Smooth muscle cell (in vitro differentiated cells): Measurements from ENCODE around the gene ADRA2B. TPM values are rescaled to one million over a fixed set of nuclear protein-coding genes. Genes with fewer than 3 reads are reported as not detected.
"Not testable (repeated sequence)": the region's sequence is repeated elsewhere in the genome, so short reads cannot be mapped to it uniquely, and the experiment has no call there.

Experiments used
- DNase-seq: peaks from one replicate; lab custom pipeline; 2025; ENCODE audit not compliant: unreplicated experiment; lab: John Stamatoyannopoulos, UW
- H2AFZ ChIP-seq: fragments of 200-600 bp; sonication (generic); 2 replicates; pipeline ENCODE4 v1.6.0; 2016; ENCODE audit warnings: antibody characterized with exemption, low read depth, mild to moderate bottlenecking
- H3F3A ChIP-seq: fragments of 200-600 bp; sonication (generic); 2 replicates; pipeline ENCODE4 v1.6.0; 2017; ENCODE audit warnings: antibody characterized with exemption, low read depth
- H3K27ac ChIP-seq: fragments of 200-600 bp; sonication (generic); 2 replicates; pipeline ENCODE4 v1.5.1; 2016; ENCODE audit warnings: low read depth, mild to moderate bottlenecking
- H3K27me3 ChIP-seq: fragments of 200-600 bp; sonication (generic); 2 replicates; pipeline ENCODE4 v1.6.1; 2016; ENCODE audit warnings: low read depth, mild to moderate bottlenecking
- H3K36me3 ChIP-seq: fragments of 200-600 bp; sonication (generic); 2 replicates; pipeline ENCODE4 v1.5.1; 2016; ENCODE audit warnings: low read depth
- H3K4me1 ChIP-seq: fragments of 200-600 bp; sonication (generic); 2 replicates; pipeline ENCODE4 v1.5.1; 2016; ENCODE audit warnings: low read depth
- H3K4me2 ChIP-seq: fragments of 200-600 bp; sonication (generic); 2 replicates; pipeline ENCODE4 v1.6.0; 2016; ENCODE audit warnings: mild to moderate bottlenecking
- H3K4me3 ChIP-seq: fragments of 200-600 bp; sonication (generic); 2 replicates; pipeline ENCODE4 v1.5.1; 2016; ENCODE audit warnings: mild to moderate bottlenecking
- H3K79me2 ChIP-seq: fragments of 200-600 bp; sonication (generic); 2 replicates; pipeline ENCODE4 v1.6.0; 2016; ENCODE audit warnings: low read depth, mild to moderate bottlenecking
- H3K9ac ChIP-seq: fragments of 200-600 bp; sonication (generic); 2 replicates; pipeline ENCODE4 v1.6.0; 2016; ENCODE audit warnings: low read depth
- H3K9me3 ChIP-seq: fragments of 200-600 bp; sonication (generic); replicated peaks from 2 replicates; pipeline ENCODE4 v1.5.1; 2016; ENCODE audit warnings: low read depth
- H4K20me1 ChIP-seq: fragments of 200-600 bp; sonication (generic); 2 replicates; pipeline ENCODE4 v1.6.0; 2016; ENCODE audit warnings: low read depth
- WGBS: methylation state at CpG from one replicate; pipeline ENCODE4 v1.1.7; 2016; ENCODE audit warnings: low lambda C conversion rate; 5-methylcytosine and 5-hydroxymethylcytosine counted together
- polyA plus RNA-seq: library from polyadenylated mRNA; unstranded; fragments of >200 nt; fragmentation: Nextera tagmentation; extraction: Ambion mirVana; gene quantifications from 2 replicates; pipeline ENCODE4 v1.2.1, GENCODE V29; 2016
- total RNA-seq: library from RNA; depleted of rRNA; stranded (reverse); fragments of >200 nt; gene quantifications from 2 replicates; pipeline ENCODE4 v1.2.3, GENCODE V29; 2014

ADRA2B gene
- total and polyA plus RNA-seq, 2 experiments from 2014 or later = 0.06 to 1.2 TPM

GRCh38 chr2:96071087-96071976 lies 45.0 kb downstream of the ADRA2B start:
- not testable (repeated sequence) for H2AFZ ChIP-seq, H3K4me3 ChIP-seq, H3K9me3 ChIP-seq, H4K20me1 ChIP-seq, H3K27ac ChIP-seq, H3K27me3 ChIP-seq, H3K9ac ChIP-seq, H3K4me2 ChIP-seq, H3K36me3 ChIP-seq, DNase-seq, H3K4me1 ChIP-seq, H3F3A ChIP-seq, H3K79me2 ChIP-seq
- WGBS = 92% methylated on average over 16 of the region's 16 CpGs

- H3K4me1 ChIP-seq, H3K9me3 ChIP-seq, H2AFZ ChIP-seq, H3K27ac ChIP-seq, H3F3A ChIP-seq, H3K9ac ChIP-seq, DNase-seq, H3K27me3 ChIP-seq, H3K79me2 ChIP-seq, H4K20me1 ChIP-seq, H3K36me3 ChIP-seq, H3K4me3 ChIP-seq, H3K4me2 ChIP-seq: not testable (repeated sequence)
- WGBS = 86% methylated on average over 5 of the region's 5 CpGs
Observed at GRCh38 chr2:96070351-96070750, 46.0 kb downstream of the ADRA2B start.

- H3K36me3 ChIP-seq, H4K20me1 ChIP-seq, H3K27me3 ChIP-seq, H3K27ac ChIP-seq, H3K9me3 ChIP-seq, H3K9ac ChIP-seq, H3F3A ChIP-seq, DNase-seq, H3K4me3 ChIP-seq, H3K4me1 ChIP-seq, H3K79me2 ChIP-seq, H2AFZ ChIP-seq, H3K4me2 ChIP-seq: not testable (repeated sequence)
- WGBS = 81% methylated on average over 7 of the region's 8 CpGs
Observed at GRCh38 chr2:96069878-96070277, 46.5 kb downstream of the ADRA2B start.

GRCh38 chr2:96067902-96068581 lies 48.3 kb downstream of the ADRA2B start:
- H3K4me1 ChIP-seq, H3K9ac ChIP-seq, H3K9me3 ChIP-seq, DNase-seq, H2AFZ ChIP-seq, H3K27ac ChIP-seq, H3F3A ChIP-seq, H3K27me3 ChIP-seq, H4K20me1 ChIP-seq, H3K4me3 ChIP-seq, H3K79me2 ChIP-seq, H3K4me2 ChIP-seq, H3K36me3 ChIP-seq: not testable (repeated sequence)
- WGBS = 84% methylated on average over 8 of the region's 9 CpGs

- not testable (repeated sequence) for H3K36me3 ChIP-seq, DNase-seq, H3F3A ChIP-seq, H3K79me2 ChIP-seq, H3K9me3 ChIP-seq, H3K4me2 ChIP-seq, H4K20me1 ChIP-seq, H3K27ac ChIP-seq, H3K4me1 ChIP-seq, H2AFZ ChIP-seq, H3K4me3 ChIP-seq, H3K9ac ChIP-seq, H3K27me3 ChIP-seq
- WGBS = 88% methylated on average over 2 of the region's 2 CpGs
Observed at GRCh38 chr2:96067098-96067660, 49.2 kb downstream of the ADRA2B start.

GRCh38 chr2:96066511-96066910 lies 49.9 kb downstream of the ADRA2B start:
- not testable (repeated sequence) for H3K9ac ChIP-seq, H3K4me1 ChIP-seq, H4K20me1 ChIP-seq, H3K27me3 ChIP-seq, H3K36me3 ChIP-seq, DNase-seq, H3K9me3 ChIP-seq, H2AFZ ChIP-seq, H3K79me2 ChIP-seq, H3K4me3 ChIP-seq, H3K27ac ChIP-seq, H3F3A ChIP-seq, H3K4me2 ChIP-seq
- 87% methylated on average over 6 of the region's 7 CpGs for WGBS

- H3K9ac ChIP-seq, H2AFZ ChIP-seq, H3F3A ChIP-seq, H3K27me3 ChIP-seq, H3K4me3 ChIP-seq, H3K27ac ChIP-seq, H3K4me2 ChIP-seq, H3K4me1 ChIP-seq, H3K79me2 ChIP-seq, H4K20me1 ChIP-seq, H3K36me3 ChIP-seq, DNase-seq, H3K9me3 ChIP-seq: not testable (repeated sequence)
- WGBS = 93% methylated on average over 4 of the region's 4 CpGs
Observed at GRCh38 chr2:96065954-96066353, 50.4 kb downstream of the ADRA2B start.
